GM12878 (cell line): Measurements from ENCODE around the gene NPRL2.

Source experiments
- ETV6 ChIP-seq, 2 experiments: fragments of 450-650 bp in 1 of 2; IDR thresholded peaks in 1 of 2; conservative IDR thresholded peaks in 1 of 2; 2 replicates each; pipeline ENCODE4 v1.6.1; 2014; ENCODE audit warnings: antibody characterized with exemption in 1 of 2, borderline replicate concordance in 1 of 2, low read depth in 1 of 2, mild to moderate bottlenecking in 1 of 2, moderate library complexity in 1 of 2
- EZH2 ChIP-seq: IDR thresholded peaks from 2 replicates; pipeline ENCODE4 v1.6.1; 2012; ENCODE audit warnings: low read depth, mild to moderate bottlenecking, control low read depth, inconsistent platforms, low read length, borderline replicate concordance; ENCODE audit not compliant: control insufficient read depth
- GABPA ChIP-seq: IDR thresholded peaks from 2 replicates; pipeline ENCODE4 v1.6.1; 2014; ENCODE audit warnings: antibody characterized with exemption, low read depth, mild to moderate bottlenecking, inconsistent platforms
- HCFC1 ChIP-seq: fragments of 150-350 bp; IDR thresholded peaks from 2 replicates; pipeline ENCODE4 v1.6.1; 2014; ENCODE audit warnings: low read length
- JUND ChIP-seq: IDR thresholded peaks from 2 replicates; pipeline ENCODE4 v1.6.1; 2012; ENCODE audit warnings: low read depth, mild to moderate bottlenecking, low read length, improper control_type of control experiment, moderate library complexity
- SUZ12 ChIP-seq: fragments of 200-600 bp; sonication (generic); IDR thresholded peaks from one replicate; pipeline ENCODE4 v1.6.1; 2018; ENCODE audit warnings: antibody characterized with exemption, mild to moderate bottlenecking; ENCODE audit not compliant: unreplicated experiment
- TF ChIP-seq, protein P1 (sequence below), 3 experiments: IDR thresholded peaks in 2 of 3; conservative IDR thresholded peaks in 1 of 3; 2 replicates each; pipeline ENCODE4 v1.5.1; 2011; ENCODE audit warnings: low read depth in 3 of 3, low read length in 3 of 3, mild to moderate bottlenecking in 3 of 3, control low read depth in 2 of 3, moderate library complexity in 2 of 3, inconsistent platforms in 1 of 3, mixed read lengths in 1 of 3; ENCODE audit not compliant: control insufficient read depth in 2 of 3, insufficient read depth in 1 of 3; ENCODE audit errors: extremely low read depth in 1 of 3
- TF ChIP-seq, protein P2 (sequence below): fragments of 450-650 bp; IDR thresholded peaks from 2 replicates; pipeline ENCODE4 v1.6.1; 2016; ENCODE audit warnings: mild to moderate bottlenecking, moderate library complexity, borderline replicate concordance

DNA sequence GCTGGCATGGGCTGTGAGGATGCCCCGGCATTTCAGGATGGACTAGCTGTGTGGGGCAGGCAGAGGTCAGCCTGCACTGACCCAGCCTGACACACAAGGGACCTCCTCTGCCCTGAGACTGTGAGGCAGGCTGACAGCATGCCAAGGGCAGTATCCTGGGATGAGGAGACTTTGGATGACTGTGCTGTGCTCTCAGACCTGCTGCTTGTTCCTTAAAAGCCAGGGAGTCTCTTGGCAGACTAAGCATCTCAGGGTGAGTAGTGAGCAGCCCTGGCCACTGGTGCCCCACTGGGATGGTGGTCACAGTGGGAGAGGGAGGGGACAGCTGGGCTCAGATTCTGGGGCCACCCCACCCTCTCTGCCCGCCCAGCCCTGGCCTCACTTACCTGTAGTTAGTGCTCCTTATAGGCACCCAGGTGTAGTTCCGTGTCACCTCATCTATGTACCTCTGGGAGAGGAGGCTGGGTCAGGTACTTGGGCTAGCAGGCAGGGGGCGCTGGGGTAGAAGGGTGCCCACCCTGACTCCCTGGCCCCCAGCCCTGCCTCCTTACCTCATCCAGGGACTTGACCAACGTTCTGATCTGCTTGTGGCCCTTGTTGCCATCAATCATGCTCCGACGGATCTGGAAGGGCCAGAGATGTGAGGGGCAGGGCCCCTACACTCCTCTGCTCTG is 24.8 kb upstream of the NPRL2 start:
- no peak for TF ChIP-seq SUZ12
- TF ChIP-seq JUND, result no peak
- TF ChIP-seq EZH2, result no peak
- TF ChIP-seq, protein P1, sequence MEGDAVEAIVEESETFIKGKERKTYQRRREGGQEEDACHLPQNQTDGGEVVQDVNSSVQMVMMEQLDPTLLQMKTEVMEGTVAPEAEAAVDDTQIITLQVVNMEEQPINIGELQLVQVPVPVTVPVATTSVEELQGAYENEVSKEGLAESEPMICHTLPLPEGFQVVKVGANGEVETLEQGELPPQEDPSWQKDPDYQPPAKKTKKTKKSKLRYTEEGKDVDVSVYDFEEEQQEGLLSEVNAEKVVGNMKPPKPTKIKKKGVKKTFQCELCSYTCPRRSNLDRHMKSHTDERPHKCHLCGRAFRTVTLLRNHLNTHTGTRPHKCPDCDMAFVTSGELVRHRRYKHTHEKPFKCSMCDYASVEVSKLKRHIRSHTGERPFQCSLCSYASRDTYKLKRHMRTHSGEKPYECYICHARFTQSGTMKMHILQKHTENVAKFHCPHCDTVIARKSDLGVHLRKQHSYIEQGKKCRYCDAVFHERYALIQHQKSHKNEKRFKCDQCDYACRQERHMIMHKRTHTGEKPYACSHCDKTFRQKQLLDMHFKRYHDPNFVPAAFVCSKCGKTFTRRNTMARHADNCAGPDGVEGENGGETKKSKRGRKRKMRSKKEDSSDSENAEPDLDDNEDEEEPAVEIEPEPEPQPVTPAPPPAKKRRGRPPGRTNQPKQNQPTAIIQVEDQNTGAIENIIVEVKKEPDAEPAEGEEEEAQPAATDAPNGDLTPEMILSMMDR (IDR thresholded peaks at IDR 0.05 in 2 of 3, conservative IDR thresholded peaks at IDR 0.05 in 1 of 3; ENCODE audit: control insufficient read depth in 2 of 3, extremely low read depth in 1 of 3, insufficient read depth in 1 of 3, low read depth in 3 of 3, low read length in 3 of 3), result peak in 2 of 3 experiments; percentile 7 to 16; a peak in 1 of 6 replicates
- TF ChIP-seq HCFC1, result no peak
- no peak for TF ChIP-seq ETV6 (conservative IDR thresholded peaks at IDR 0.05 in 1 of 2, IDR thresholded peaks at IDR 0.05 in 1 of 2; ENCODE audit: borderline replicate concordance in 1 of 2, low read depth in 1 of 2)
- no peak for TF ChIP-seq GABPA
- TF ChIP-seq, protein P2, sequence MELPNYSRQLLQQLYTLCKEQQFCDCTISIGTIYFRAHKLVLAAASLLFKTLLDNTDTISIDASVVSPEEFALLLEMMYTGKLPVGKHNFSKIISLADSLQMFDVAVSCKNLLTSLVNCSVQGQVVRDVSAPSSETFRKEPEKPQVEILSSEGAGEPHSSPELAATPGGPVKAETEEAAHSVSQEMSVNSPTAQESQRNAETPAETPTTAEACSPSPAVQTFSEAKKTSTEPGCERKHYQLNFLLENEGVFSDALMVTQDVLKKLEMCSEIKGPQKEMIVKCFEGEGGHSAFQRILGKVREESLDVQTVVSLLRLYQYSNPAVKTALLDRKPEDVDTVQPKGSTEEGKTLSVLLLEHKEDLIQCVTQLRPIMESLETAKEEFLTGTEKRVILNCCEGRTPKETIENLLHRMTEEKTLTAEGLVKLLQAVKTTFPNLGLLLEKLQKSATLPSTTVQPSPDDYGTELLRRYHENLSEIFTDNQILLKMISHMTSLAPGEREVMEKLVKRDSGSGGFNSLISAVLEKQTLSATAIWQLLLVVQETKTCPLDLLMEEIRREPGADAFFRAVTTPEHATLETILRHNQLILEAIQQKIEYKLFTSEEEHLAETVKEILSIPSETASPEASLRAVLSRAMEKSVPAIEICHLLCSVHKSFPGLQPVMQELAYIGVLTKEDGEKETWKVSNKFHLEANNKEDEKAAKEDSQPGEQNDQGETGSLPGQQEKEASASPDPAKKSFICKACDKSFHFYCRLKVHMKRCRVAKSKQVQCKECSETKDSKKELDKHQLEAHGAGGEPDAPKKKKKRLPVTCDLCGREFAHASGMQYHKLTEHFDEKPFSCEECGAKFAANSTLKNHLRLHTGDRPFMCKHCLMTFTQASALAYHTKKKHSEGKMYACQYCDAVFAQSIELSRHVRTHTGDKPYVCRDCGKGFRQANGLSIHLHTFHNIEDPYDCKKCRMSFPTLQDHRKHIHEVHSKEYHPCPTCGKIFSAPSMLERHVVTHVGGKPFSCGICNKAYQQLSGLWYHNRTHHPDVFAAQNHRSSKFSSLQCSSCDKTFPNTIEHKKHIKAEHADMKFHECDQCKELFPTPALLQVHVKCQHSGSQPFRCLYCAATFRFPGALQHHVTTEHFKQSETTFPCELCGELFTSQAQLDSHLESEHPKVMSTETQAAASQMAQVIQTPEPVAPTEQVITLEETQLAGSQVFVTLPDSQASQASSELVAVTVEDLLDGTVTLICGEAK, result no peak
